Measurements from ENCODE around the gene CENPE.

The CENPE gene

DNA sequence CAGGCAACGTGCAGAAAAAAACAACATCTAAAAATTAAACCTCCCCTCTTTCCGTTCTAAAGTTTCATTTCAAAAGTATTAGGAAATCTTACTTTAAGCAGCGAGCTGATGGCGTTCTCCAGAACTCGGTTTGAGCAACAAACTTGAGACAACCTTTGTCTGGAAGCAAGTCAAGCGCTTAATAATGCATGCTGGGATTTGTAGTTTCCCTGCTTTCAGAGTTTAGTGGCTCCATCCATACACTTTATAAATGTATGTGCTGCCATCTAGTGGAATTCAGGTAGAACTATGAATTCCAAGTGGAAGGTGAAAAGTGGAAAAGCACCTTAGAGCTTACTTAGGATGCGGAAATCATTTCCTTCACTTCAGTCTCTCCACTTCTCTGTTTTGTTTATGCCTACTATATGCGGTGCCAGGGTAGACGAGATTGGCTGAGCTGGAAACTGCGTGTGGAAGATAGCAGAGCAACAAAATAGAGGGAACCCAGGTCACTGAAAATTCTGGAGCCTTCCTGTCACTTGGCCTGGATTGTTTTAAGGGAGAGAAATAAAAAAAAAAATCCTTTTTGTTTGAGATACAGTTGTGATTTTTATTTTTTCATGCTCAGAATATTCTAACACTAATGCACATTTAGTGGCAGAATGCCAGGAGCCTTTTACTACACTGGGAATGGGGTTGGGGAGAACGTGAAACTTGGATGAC, 98.3 kb downstream of the CENPE start, which contains the start of gene BDH2:
TSS of gene BDH2 (minus strand) at position 144 of the 702 bp plus-strand sequence. CDS start 3,580 bp downstream, outside the sequence.
- peak; percentile 93 for ATAC-seq (ENCODE audit: low read depth)

DNA sequence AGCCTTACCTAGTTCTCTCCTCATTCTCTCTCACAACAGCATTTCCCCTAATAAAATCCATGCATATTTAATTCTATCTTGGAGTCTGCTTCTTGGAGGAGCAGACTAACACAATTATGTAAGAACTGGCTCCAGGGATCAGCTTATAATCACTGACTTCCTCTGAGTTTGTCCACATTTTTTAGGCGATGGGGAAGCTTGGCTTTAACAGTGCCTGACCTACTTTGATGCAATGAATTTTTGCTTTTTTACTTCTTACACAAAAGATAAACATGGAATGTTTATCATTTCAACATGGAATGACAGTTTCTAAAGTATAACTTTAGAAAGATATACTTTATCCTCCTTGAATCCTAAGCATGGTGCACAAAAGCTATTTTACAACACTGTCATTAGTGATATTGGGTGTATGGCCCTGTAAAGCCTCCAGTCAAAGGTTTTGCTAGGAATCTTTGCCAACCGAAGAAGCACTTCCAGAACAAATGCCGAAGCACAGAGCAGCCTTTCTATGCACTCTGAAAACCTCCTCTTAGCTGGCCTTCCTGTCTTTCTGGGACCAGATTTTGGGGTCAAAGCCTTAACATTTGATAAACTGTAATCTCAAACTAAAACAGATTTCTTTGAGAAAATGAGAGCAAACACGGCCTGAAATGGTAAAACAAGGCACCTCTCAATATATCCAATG, 99.2 kb downstream of the CENPE start:
- ATAC-seq (ENCODE audit: low read depth) (no peak), DNase-seq (ENCODE audit: low spot score) (no peak)
- H3K9me3 ChIP-seq (ENCODE audit: severe bottlenecking): no peaks in the 10 kb centered on the region
- peaks cover 6% of the 10 kb centered on the region for H3K4me1 ChIP-seq (ENCODE audit: insufficient read depth, poor library complexity, severe bottlenecking)
- no peaks in the 10 kb centered on the region for H3K27me3 ChIP-seq (ENCODE audit: insufficient read depth, poor library complexity, severe bottlenecking)
- TF ChIP-seq, protein P1, sequence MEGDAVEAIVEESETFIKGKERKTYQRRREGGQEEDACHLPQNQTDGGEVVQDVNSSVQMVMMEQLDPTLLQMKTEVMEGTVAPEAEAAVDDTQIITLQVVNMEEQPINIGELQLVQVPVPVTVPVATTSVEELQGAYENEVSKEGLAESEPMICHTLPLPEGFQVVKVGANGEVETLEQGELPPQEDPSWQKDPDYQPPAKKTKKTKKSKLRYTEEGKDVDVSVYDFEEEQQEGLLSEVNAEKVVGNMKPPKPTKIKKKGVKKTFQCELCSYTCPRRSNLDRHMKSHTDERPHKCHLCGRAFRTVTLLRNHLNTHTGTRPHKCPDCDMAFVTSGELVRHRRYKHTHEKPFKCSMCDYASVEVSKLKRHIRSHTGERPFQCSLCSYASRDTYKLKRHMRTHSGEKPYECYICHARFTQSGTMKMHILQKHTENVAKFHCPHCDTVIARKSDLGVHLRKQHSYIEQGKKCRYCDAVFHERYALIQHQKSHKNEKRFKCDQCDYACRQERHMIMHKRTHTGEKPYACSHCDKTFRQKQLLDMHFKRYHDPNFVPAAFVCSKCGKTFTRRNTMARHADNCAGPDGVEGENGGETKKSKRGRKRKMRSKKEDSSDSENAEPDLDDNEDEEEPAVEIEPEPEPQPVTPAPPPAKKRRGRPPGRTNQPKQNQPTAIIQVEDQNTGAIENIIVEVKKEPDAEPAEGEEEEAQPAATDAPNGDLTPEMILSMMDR (IDR thresholded peaks at IDR 0.05; ENCODE audit: poor library complexity, severe bottlenecking): no peak
- peaks cover 5% of the 10 kb centered on the region for H3K36me3 ChIP-seq (ENCODE audit: low read depth)
- H3K27ac ChIP-seq (ENCODE audit: poor library complexity, severe bottlenecking): no peak overlapping the region
- peak overlapping the region; percentile 32 for H3K4me3 ChIP-seq (ENCODE audit: severe bottlenecking)

More for the DNA sequence above, 98.3 kb downstream of the CENPE start, which contains the start of gene BDH2:
- Histone ChIP-seq H3K36me3 (ENCODE audit: low read depth) (no peaks in the 10 kb centered on the region; the same call in 1 of the 2 replicates), H3K4me3 (ENCODE audit: severe bottlenecking) (peak within 1 kb of the TSS; percentile 32), H3K9me3 (ENCODE audit: severe bottlenecking) (no peaks in the 10 kb centered on the region), H3K27me3 (ENCODE audit: insufficient read depth, poor library complexity, severe bottlenecking) (no peaks in the 10 kb centered on the region), H3K27ac (ENCODE audit: poor library complexity, severe bottlenecking) (no peak within 1 kb of the TSS), H3K4me1 (ENCODE audit: insufficient read depth, poor library complexity, severe bottlenecking) (peaks cover 6% of the 10 kb centered on the region)
- TF ChIP-seq, protein P1 (IDR thresholded peaks at IDR 0.05; ENCODE audit: poor library complexity, severe bottlenecking): peak; percentile 86
- no peak for DNase-seq (ENCODE audit: low spot score)

GRCh38 chr4:103098341-103098740, 99.8 kb downstream of the CENPE start:
- peaks cover 6% of the 10 kb centered on the region for H3K4me1 ChIP-seq (ENCODE audit: insufficient read depth, poor library complexity, severe bottlenecking)
- H3K9me3 ChIP-seq (ENCODE audit: severe bottlenecking): no peaks in the 10 kb centered on the region
- DNase-seq (ENCODE audit: low spot score) (no peak), ATAC-seq (ENCODE audit: low read depth) (no peak)
- H3K27ac ChIP-seq (ENCODE audit: poor library complexity, severe bottlenecking): no peak overlapping the region
- TF ChIP-seq, protein P1 (IDR thresholded peaks at IDR 0.05; ENCODE audit: poor library complexity, severe bottlenecking): no peak
- H3K27me3 ChIP-seq (ENCODE audit: insufficient read depth, poor library complexity, severe bottlenecking): no peaks in the 10 kb centered on the region
- H3K36me3 ChIP-seq (ENCODE audit: low read depth): peaks cover 6% of the 10 kb centered on the region
- H3K4me3 ChIP-seq (ENCODE audit: severe bottlenecking): no peak overlapping the region

DNA sequence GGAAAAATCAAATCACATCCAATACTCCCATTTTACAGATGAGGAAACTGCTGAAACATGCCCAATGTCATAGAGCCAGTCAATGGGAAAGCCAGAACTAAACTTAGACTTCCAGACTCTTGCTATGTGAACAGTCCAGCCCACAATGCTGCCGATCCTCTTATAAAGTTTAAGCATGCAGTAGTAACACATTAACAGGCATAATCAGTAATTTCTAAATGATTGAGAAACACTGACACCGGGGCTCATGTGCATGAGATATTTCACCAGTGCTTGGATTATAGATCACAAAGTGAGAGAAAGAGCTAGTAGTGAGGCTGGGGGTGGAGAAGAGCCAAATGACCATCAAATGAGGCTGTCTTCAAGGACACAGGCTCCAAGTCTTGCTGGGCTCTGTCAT, 101.0 kb downstream of the CENPE start:
- TF ChIP-seq, protein P1 (IDR thresholded peaks at IDR 0.05; ENCODE audit: poor library complexity, severe bottlenecking): no peak
- Histone ChIP-seq H3K4me3 (ENCODE audit: severe bottlenecking) (no peak overlapping the region), H3K27ac (ENCODE audit: poor library complexity, severe bottlenecking) (no peak overlapping the region), H3K36me3 (ENCODE audit: low read depth) (peaks cover 6% of the 10 kb centered on the region), H3K4me1 (ENCODE audit: insufficient read depth, poor library complexity, severe bottlenecking) (peaks cover 6% of the 10 kb centered on the region), H3K9me3 (ENCODE audit: severe bottlenecking) (no peaks in the 10 kb centered on the region), H3K27me3 (ENCODE audit: insufficient read depth, poor library complexity, severe bottlenecking) (no peaks in the 10 kb centered on the region)
- ATAC-seq (ENCODE audit: low read depth) (no peak), DNase-seq (ENCODE audit: low spot score) (no peak)

Measured in RWPE2 (cell line).